H1 (cell line): Measurements from ENCODE around the gene TEX22. TPM values are rescaled to one million over a fixed set of nuclear protein-coding genes. Genes with fewer than 3 reads are reported as not detected.

Source experiments
- CTCF ChIA-PET: fragments of 300-600 bp; sonication (Branson Sonifier 250); formaldehyde crosslinking; loops from one replicate; lab custom pipeline; 2021; ENCODE audit not compliant: partially characterized antibody; lab: Charles Lee
- POLR2A ChIA-PET: fragments of 300-600 bp; sonication (Branson Sonifier 250); formaldehyde crosslinking; loops from one replicate; lab custom pipeline; 2021; ENCODE audit warnings: inconsistent platforms; ENCODE audit not compliant: partially characterized antibody; lab: Charles Lee
- DNase-seq, 2 experiments: peaks; one replicate each; pipeline versions ENCODE4 v3.0.0 to v3.0.0-alpha.2; 2010 to 2022; ENCODE audit warnings: low spot score in 2 of 2, low read depth in 1 of 2, mixed read lengths in 1 of 2
- FAIRE-seq: peaks from 2 replicates; lab custom pipeline; 2011; peaks lifted over from hg19 to GRCh38; lab: Jason Lieb, UNC
- H2AFZ ChIP-seq: 2 replicates; pipeline ENCODE4 v1.8.1; 2012; ENCODE audit warnings: low read length, inconsistent platforms
- H2AK5ac ChIP-seq: 2 replicates; pipeline ENCODE4 v1.6.1; 2013; ENCODE audit warnings: low read depth, low read length
- H2BK120ac ChIP-seq: replicated peaks from 2 replicates; pipeline ENCODE3; 2013; ENCODE audit warnings: low read depth, low read length, inconsistent platforms
- H2BK12ac ChIP-seq: 2 replicates; pipeline ENCODE4 v1.6.1; 2013; ENCODE audit warnings: low read depth, low read length
- H2BK15ac ChIP-seq: 2 replicates; pipeline ENCODE4 v1.6.1; 2013; ENCODE audit warnings: low read length
- H2BK20ac ChIP-seq: 2 replicates; pipeline ENCODE4 v1.6.1; 2013; ENCODE audit warnings: low read length
- H2BK5ac ChIP-seq: 2 replicates; pipeline ENCODE4 v1.6.1; 2013; ENCODE audit warnings: low read depth, low read length
- H3K14ac ChIP-seq: 2 replicates; pipeline ENCODE4 v1.6.1; 2013; ENCODE audit warnings: inconsistent platforms; ENCODE audit not compliant: insufficient read length
- H3K18ac ChIP-seq: 2 replicates; pipeline ENCODE4 v1.6.1; 2013; ENCODE audit warnings: low read length; ENCODE audit errors: extremely low read depth
- H3K23ac ChIP-seq: 2 replicates; pipeline ENCODE4 v1.6.1; 2013; ENCODE audit warnings: inconsistent platforms; ENCODE audit not compliant: insufficient read length
- H3K23me2 ChIP-seq: 2 replicates; pipeline ENCODE4 v1.6.1; 2013; ENCODE audit warnings: low read depth, low read length
- H3K27ac ChIP-seq: 2 replicates; pipeline ENCODE4 v1.6.1; 2011; ENCODE audit warnings: low read depth, low read length, inconsistent platforms
- H3K27me3 ChIP-seq, 4 experiments: replicated peaks in 1 of 4; 1 replicate in 1 of 4; 2 replicates in 3 of 4; pipeline versions ENCODE4 v1.6.1 to v1.8.1; 2011 to 2013; ENCODE audit warnings: low read length in 3 of 4, mild to moderate bottlenecking in 3 of 4, inconsistent platforms in 2 of 4, mixed read lengths in 2 of 4, moderate library complexity in 1 of 4; ENCODE audit not compliant: control insufficient read depth in 3 of 4, insufficient read depth in 3 of 4; ENCODE audit errors: extremely low read depth in 1 of 4
- H3K36me3 ChIP-seq, 4 experiments: 2 replicates each; pipeline versions ENCODE4 v1.6.1 to v1.8.1; 2011 to 2013; ENCODE audit warnings: mild to moderate bottlenecking in 4 of 4, low read length in 3 of 4, moderate library complexity in 2 of 4, control low read depth in 1 of 4, inconsistent platforms in 1 of 4; ENCODE audit not compliant: insufficient read depth in 4 of 4, control insufficient read depth in 2 of 4
- H3K4ac ChIP-seq: replicated peaks from 2 replicates; pipeline ENCODE3; 2013; ENCODE audit warnings: low read length, low read depth, mixed read lengths, inconsistent platforms; ENCODE audit not compliant: insufficient read length
- H3K4me1 ChIP-seq, 4 experiments: replicated peaks in 1 of 4; 1 replicate in 1 of 4; 2 replicates in 3 of 4; pipeline versions ENCODE4 v1.6.1 to v1.8.1; 2011 to 2013; ENCODE audit warnings: low read length in 3 of 4, inconsistent platforms in 2 of 4, mixed read lengths in 1 of 4; ENCODE audit not compliant: insufficient read depth in 4 of 4, control insufficient read depth in 3 of 4
- H3K4me2 ChIP-seq, 2 experiments: 2 replicates each; pipeline versions ENCODE4 v1.6.1 to v1.8.1; 2011 to 2013; ENCODE audit warnings: low read depth in 2 of 2, low read length in 2 of 2, control low read depth in 1 of 2, inconsistent platforms in 1 of 2, mild to moderate bottlenecking in 1 of 2; ENCODE audit not compliant: insufficient read depth in 1 of 2
- H3K4me3 ChIP-seq, 4 experiments: fragments of 200-600, 300-600 bp in 1 of 4; sonication (generic), shearing (Covaris generic), sonication (Bioruptor Twin) in 1 of 4; 2 replicates each; pipeline versions ENCODE4 v1.5.1 to v1.8.1; 2011 to 2016; ENCODE audit warnings: low read length in 4 of 4, low read depth in 3 of 4, control low read depth in 2 of 4, inconsistent platforms in 2 of 4, mild to moderate bottlenecking in 2 of 4, mixed read lengths in 1 of 4, moderate library complexity in 1 of 4; ENCODE audit not compliant: insufficient read depth in 2 of 4; ENCODE audit errors: extremely low read depth in 1 of 4
- H3K56ac ChIP-seq: replicated peaks from 2 replicates; pipeline ENCODE3; 2013; ENCODE audit warnings: low read depth, mild to moderate bottlenecking, mixed read lengths, low read length, inconsistent platforms; ENCODE audit not compliant: insufficient read length
- H3K79me1 ChIP-seq: 2 replicates; pipeline ENCODE4 v1.6.1; 2013; ENCODE audit warnings: low read depth, low read length, control low read depth
- H3K79me2 ChIP-seq, 2 experiments: 2 replicates each; pipeline versions ENCODE4 v1.6.1 to v1.8.1; 2012 to 2013; ENCODE audit warnings: low read length in 2 of 2, mild to moderate bottlenecking in 2 of 2, inconsistent platforms in 1 of 2; ENCODE audit not compliant: insufficient read depth in 2 of 2, control insufficient read depth in 1 of 2
- H3K9ac ChIP-seq, 4 experiments: replicated peaks in 1 of 4; 1 replicate in 1 of 4; 2 replicates in 3 of 4; pipeline versions ENCODE4 v1.6.1 to v1.8.1; 2011 to 2013; ENCODE audit warnings: low read depth in 3 of 4, low read length in 3 of 4, control low read depth in 2 of 4, mild to moderate bottlenecking in 2 of 4, moderate library complexity in 2 of 4, inconsistent platforms in 1 of 4; ENCODE audit errors: extremely low read depth in 1 of 4
- H3K9me3 ChIP-seq, 2 experiments: 2 replicates each; pipeline versions ENCODE4 v1.6.1 to v1.8.1; 2012 to 2013; ENCODE audit warnings: mild to moderate bottlenecking in 2 of 2, moderate library complexity in 2 of 2, control low read depth in 1 of 2, inconsistent platforms in 1 of 2, low read depth in 1 of 2, low read length in 1 of 2, mixed read lengths in 1 of 2; ENCODE audit not compliant: insufficient read depth in 2 of 2
- H4K20me1 ChIP-seq, 2 experiments: replicated peaks in 1 of 2; 2 replicates each; pipeline versions ENCODE3 to v1.8.1; 2011 to 2013; ENCODE audit warnings: inconsistent platforms in 2 of 2, low read length in 2 of 2, mild to moderate bottlenecking in 1 of 2; ENCODE audit not compliant: insufficient read depth in 2 of 2, control insufficient read depth in 1 of 2
- H4K5ac ChIP-seq: 2 replicates; pipeline ENCODE4 v1.6.1; 2013; ENCODE audit warnings: low read length, low read depth, mixed read lengths, inconsistent platforms; ENCODE audit not compliant: insufficient read length
- H4K8ac ChIP-seq: 2 replicates; pipeline ENCODE4 v1.8.0; 2013; ENCODE audit warnings: mild to moderate bottlenecking, moderate library complexity, low read length, inconsistent platforms; ENCODE audit not compliant: insufficient read depth; ENCODE audit errors: extremely low read depth
- H4K91ac ChIP-seq: replicated peaks from 2 replicates; pipeline ENCODE3; 2013; ENCODE audit warnings: low read length, mixed read lengths, inconsistent platforms; ENCODE audit not compliant: insufficient read length
- BACH1 ChIP-seq: IDR thresholded peaks from 2 replicates; pipeline ENCODE4 v1.6.1; 2012; ENCODE audit warnings: low read length, improper control_type of control experiment
- CBX8 ChIP-seq: fragments of 300-800, 300-1000 bp; sonication (generic); IDR thresholded peaks from 2 replicates; pipeline ENCODE4 v1.7.1; 2016; ENCODE audit warnings: low read depth, low read length, borderline replicate concordance
- CTBP2 ChIP-seq: IDR thresholded peaks from 2 replicates; pipeline ENCODE4 v1.7.0; 2011; ENCODE audit warnings: borderline replicate concordance, mild to moderate bottlenecking, moderate library complexity, mixed read lengths, low read length; ENCODE audit not compliant: insufficient read depth, insufficient read length
- PHF8 ChIP-seq: fragments of 200-600 bp; sonication (generic); conservative IDR thresholded peaks from 2 replicates; pipeline ENCODE4 v1.7.1; 2012; ENCODE audit warnings: low read depth, mild to moderate bottlenecking, inconsistent platforms, low read length, moderate library complexity
- POU5F1 ChIP-seq: IDR thresholded peaks from 2 replicates; pipeline ENCODE4 v1.6.1; 2011; ENCODE audit warnings: low read depth, mild to moderate bottlenecking, low read length, moderate library complexity
- RBBP5 ChIP-seq: IDR thresholded peaks from 2 replicates; pipeline ENCODE4 v1.7.1; 2012; ENCODE audit warnings: low read depth, mild to moderate bottlenecking, inconsistent platforms, low read length, moderate library complexity, borderline replicate concordance
- SAP30 ChIP-seq: fragments of 300-600 bp; sonication (generic); IDR thresholded peaks from 2 replicates; pipeline ENCODE4 v1.7.1; 2012; ENCODE audit warnings: low read length, moderate library complexity, mild to moderate bottlenecking, inconsistent platforms; ENCODE audit not compliant: insufficient read depth, insufficient replicate concordance
- SP4 ChIP-seq: IDR thresholded peaks from 2 replicates; pipeline ENCODE4 v1.6.1; 2012; ENCODE audit warnings: low read length, inconsistent platforms
- TCF12 ChIP-seq: IDR thresholded peaks from 2 replicates; pipeline ENCODE4 v1.6.1; 2011; ENCODE audit warnings: low read depth, mild to moderate bottlenecking, low read length
- TEAD4 ChIP-seq: IDR thresholded peaks from 2 replicates; pipeline ENCODE4 v1.6.1; 2012; ENCODE audit warnings: low read depth, low read length, inconsistent platforms, mixed read lengths
- ZNF274 ChIP-seq: IDR thresholded peaks from 2 replicates; pipeline ENCODE4 v1.7.0; 2012; ENCODE audit warnings: low read length, borderline replicate concordance; ENCODE audit errors: extremely low read depth
- WGBS, 2 experiments: shearing (Covaris generic) in 1 of 2; methylation state at CpG; one replicate each; pipeline versions ENCODE4 v1.1.6 to v1.1.7; 2013 to 2015; ENCODE audit warnings: low lambda C conversion rate in 2 of 2, mixed read lengths in 2 of 2, inconsistent platforms in 1 of 2, low coverage in 1 of 2, missing lambda C conversion rate in 1 of 2; ENCODE audit not compliant: insufficient replicate concordance in 2 of 2, insufficient coverage in 1 of 2, insufficient read length in 1 of 2; ENCODE audit errors: extremely low coverage in 1 of 2, missing lambda C conversion rate in 1 of 2; 5-methylcytosine and 5-hydroxymethylcytosine counted together
- polyA plus RNA-seq, 7 experiments: library from polyadenylated mRNA; depleted of rRNA in 3 of 7; stranded (reverse) in 5 of 7; unstranded in 2 of 7; fragments of >200 nt in 5 of 7; fragments of 200-250 nt in 2 of 7; gene quantifications; 1 replicate in 5 of 7; 2 replicates in 1 of 7; 4 replicates in 1 of 7; pipeline versions ENCODE4 v1.2.1 to v1.2.3, GENCODE V29; 2011 to 2013; ENCODE audit warnings: missing spikeins in 2 of 7, mixed read lengths in 2 of 7
- total RNA-seq: library from RNA; stranded (reverse); fragmentation: NEBNext Ultra II Directional; extraction: Animal tissue kit (Norgen Biotek cat#: 25700); gene quantifications from 2 replicates; pipeline ENCODE4 v1.2.1, GENCODE V29; 2021

TEX22 gene
- total and polyA plus RNA-seq, 2 of the 8 experiments (the other 6 are each of a cell fraction or from before 2014, with no cell fraction given) = 0.24 to 0.39 TPM

DNA sequence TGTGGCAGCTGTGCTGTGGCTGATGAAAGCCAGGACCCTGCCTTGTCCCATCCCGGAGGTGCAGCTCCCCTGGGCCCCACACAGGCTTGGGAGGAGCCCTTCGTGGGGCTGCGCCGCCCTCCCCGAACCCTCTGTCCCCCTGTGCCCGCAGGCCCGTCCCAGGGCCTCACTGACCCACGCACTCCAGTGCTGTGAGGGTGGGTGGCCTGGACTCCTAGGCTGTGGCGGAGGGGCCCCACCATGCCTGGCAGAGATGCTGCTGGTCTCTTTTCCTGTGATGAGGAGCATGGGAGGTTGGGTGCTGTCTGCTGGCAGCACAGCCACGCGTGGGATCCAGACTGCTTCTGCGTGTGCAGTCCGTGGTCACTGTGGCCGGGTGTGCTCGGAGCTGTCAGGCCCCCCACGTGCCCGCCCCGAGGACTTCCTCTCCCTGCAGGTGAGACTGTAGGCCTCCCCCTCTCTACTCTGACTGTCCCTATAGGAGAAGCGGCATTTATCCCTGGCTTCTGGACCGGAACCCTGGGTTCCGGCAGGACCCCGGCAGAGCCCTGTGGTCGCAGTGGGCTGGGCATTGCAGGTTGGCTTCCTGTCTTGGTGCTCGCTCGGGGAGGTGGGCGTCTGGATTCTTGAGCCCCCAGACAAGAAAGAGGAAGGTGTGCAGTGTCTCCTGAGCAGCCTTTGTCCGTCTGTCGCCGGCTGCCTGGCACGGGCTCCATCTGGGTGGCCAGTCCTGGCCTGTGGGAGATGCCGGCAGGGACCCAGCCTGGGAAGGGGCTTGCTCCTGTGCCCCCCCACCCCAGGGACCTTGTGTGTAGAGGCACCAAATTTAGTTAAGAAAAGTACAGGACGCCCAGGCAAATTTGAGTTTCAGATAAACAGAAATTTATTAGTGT lies 23.6 kb downstream of the TEX22 start:
- Histone ChIP-seq H3K4me1 (peaks cover 0 to 28% (median 23%) of the 10 kb centered on the region in 4 experiments; a peak in 5 of 7 replicates), H3K36me3 (peaks cover 0 to 8% (median 2%) of the 10 kb centered on the region in 4 experiments; a peak in 3 of 8 replicates), H3K79me2 (peaks cover 31 to 72% of the 10 kb centered on the region in 2 experiments; a peak in 3 of 4 replicates), H4K8ac (peak overlapping the region; percentile 35; the same call in 1 of the 2 replicates), H4K91ac (no peak overlapping the region), H2AFZ (no peak overlapping the region), H3K56ac (no peak overlapping the region), H3K27me3 (peaks cover 0 to 3% (median 1%) of the 10 kb centered on the region in 4 experiments; a peak in 3 of 7 replicates), H3K79me1 (peaks cover 29% of the 10 kb centered on the region), H3K14ac (no peak overlapping the region), H3K4ac (no peak overlapping the region), H3K23ac (no peak overlapping the region), H2BK120ac (no peak overlapping the region), H2BK15ac (no peak overlapping the region), H3K18ac (no peak overlapping the region; the same call in 1 of the 2 replicates), H2BK5ac (peak overlapping the region; percentile 44; the same call in 1 of the 2 replicates), H3K9ac (0 out of 7 replicates have a peak overlapping the region, but pooled peaks of 1 of the 4 experiments have one; percentile 2), H2BK20ac (no peak overlapping the region), H3K4me3 (peak overlapping the region in 1 of 4 experiments; percentile 88; a peak in 1 of 8 replicates), H4K20me1 (peaks cover 36 to 38% of the 10 kb centered on the region in 2 experiments), H4K5ac (no peak overlapping the region), H3K23me2 (peaks cover 7% of the 10 kb centered on the region), H3K4me2 (peak overlapping the region; percentile 88; a peak in 3 of 4 replicates), H2AK5ac (no peak overlapping the region), H3K27ac (no peak overlapping the region), H2BK12ac (no peak overlapping the region), H3K9me3 (no peaks in the 10 kb centered on the region)
- WGBS, 2 experiments = 90% methylated on average over 25 of the region's 32 CpGs; no CpG with 5 or more reads in 1 of the 2 experiments
- DNase-seq = no peak
- ChIA-PET POLR2A (interaction anchor here (0.8 to 5.2 kb wide), 5 partner anchors 11 to 25 kb away, joined by 3 to 43 read pairs (median 5); partner anchors contain the start of gene TEX22), CTCF (interaction anchor here (1.0 to 1.6 kb wide), 5 partner anchors 10 to 67 kb away, joined by 3 to 7 read pairs (median 5); no protein-coding TSS in a partner anchor)
- no peak for FAIRE-seq
- TF ChIP-seq BACH1 (no peak), CTBP2 (no peak), SP4 (no peak), SAP30 (no peak), PHF8 (no peak), RBBP5 (no peak), TCF12 (no peak), POU5F1 (no peak), CBX8 (no peak), ZNF274 (no peak), TEAD4 (no peak)
